ENCODE measurements around the gene ABCA3.

GRCh38 chr16:2280981-2281542 is 59.5 kb downstream of the ABCA3 start:
- TF ChIP-seq CTCF (IDR thresholded peaks at IDR 0.05) = no peak
- TF ChIP-seq POLR2A (IDR thresholded peaks at IDR 0.05) = no peak
